HG02610 (cell line): ENCODE results near the gene HM13.
"Not testable (repeated sequence)": the region's sequence is repeated elsewhere in the genome, so short reads cannot be mapped to it uniquely, and the experiment has no call there.

Experiments used
- ATAC-seq: cut with Tn5 transposase; IDR thresholded peaks from one replicate; pipeline ENCODE4 v1.9.1; 2021; ENCODE audit warnings: mild to moderate bottlenecking, moderate library complexity; ENCODE audit not compliant: unreplicated experiment

The HM13 gene

DNA sequence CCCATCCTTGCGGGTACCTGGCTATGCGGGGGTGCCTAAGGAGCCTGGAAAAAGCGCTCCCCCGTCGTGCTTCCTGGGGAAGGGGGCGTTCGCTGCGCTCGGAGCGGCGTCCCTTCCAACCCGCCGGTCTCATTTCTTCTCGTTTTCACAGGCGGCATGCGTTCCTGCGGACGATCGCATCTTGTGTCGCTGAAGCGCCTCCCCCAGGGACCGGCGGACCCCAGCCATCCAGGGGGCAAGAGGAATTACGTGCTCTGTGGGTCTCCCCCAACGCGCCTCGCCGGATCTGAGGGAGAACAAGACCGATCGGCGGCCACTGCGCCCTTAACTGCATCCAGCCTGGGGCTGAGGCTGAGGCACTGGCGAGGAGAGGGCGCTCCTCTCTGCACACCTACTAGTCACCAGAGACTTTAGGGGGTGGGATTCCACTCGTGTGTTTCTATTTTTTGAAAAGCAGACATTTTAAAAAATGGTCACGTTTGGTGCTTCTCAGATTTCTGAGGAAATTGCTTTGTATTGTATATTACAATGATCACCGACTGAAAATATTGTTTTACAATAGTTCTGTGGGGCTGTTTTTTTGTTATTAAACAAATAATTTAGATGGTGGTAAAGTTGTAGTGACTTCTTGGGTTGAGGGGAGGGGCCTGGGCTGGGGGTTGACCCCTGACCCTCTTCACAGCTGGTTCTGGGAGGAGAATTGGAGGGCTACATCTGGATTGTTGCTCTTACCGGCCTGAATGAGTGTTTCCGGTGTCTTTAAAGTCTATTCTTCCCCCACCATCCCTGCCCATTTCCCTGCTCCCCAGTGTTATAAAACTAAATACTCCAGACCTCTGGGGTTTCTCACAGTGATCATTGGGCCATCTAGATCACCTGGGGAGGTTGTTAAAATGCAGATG is 91.9 kb downstream of the HM13 start:
- ATAC-seq, result no peak

GRCh38 chr20:31606804-31607639 is 92.8 kb downstream of the HM13 start:
- ATAC-seq, result no peak

- ATAC-seq, result no peak
Observed at GRCh38 chr20:31607640-31608250, 93.5 kb downstream of the HM13 start.

DNA sequence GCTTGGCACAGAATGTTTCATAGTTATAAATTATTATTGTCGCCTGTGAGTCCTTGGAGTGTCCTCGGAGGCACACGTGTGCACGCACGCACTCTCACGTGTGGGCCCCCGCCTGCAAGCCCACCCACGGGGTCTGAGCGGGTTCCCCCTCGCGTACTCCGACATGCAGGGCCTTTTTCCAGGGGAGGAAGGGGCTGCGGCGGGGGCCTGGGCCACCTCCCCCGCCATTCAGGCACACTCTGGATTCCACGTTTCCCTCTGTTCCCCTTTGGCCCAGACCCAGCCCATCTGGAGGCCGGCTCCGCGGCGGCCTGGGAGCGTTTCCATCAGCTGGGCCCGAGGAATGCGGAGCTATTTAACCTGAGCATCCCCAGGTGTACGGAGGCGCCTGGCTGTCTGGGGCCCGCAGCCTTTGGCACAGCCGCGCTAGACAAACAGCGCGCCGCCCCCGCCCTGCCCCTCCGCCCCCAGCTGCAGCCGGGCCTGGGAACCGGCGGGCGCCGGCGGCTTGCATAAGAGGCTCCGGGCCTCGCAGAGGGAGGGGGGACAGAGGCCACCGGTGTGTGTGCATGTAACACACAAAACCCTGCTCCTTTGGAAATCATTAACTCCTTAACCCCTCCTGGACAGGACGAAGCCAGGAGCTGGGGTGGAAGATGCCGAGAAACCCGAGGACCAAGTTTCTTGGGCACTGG is 94.2 kb downstream of the HM13 start:
- no peak for ATAC-seq

DNA sequence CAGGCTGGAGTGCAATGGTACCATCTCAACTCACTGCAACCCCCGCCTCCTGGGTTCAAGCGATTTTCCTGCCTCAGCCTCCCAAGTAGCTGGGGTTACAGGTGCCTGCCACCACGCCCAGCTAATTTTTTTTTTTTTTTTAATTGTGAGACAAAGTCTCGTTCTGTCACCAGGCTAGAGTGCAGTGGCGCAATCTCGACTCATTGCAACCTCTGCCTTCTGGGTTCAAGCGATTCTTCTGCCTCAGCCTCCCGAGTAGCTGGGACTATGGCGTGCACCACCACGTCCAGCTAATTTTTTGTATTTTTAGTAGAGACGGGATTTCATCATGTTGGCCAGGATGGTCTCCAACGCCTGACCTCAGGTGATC is 98.0 kb downstream of the HM13 start:
- ATAC-seq, result not testable (repeated sequence)

- no peak for ATAC-seq
Observed at GRCh38 chr20:31615416-31615815, 101.2 kb downstream of the HM13 start.

GRCh38 chr20:31617432-31618104 is 103.3 kb downstream of the HM13 start:
- peak; percentile 38 for ATAC-seq
